Lower lobe of right lung (tissue), 2 donors: ENCODE results near the gene CARM1. TPM values are rescaled to one million over a fixed set of nuclear protein-coding genes. Genes with fewer than 3 reads are reported as not detected.

Experiments
- ATAC-seq, 2 donors: fragments of 200-7000 bp; cut with Tn5 transposase; one replicate each; pipeline ENCODE4 v1.9.1; 2020 to 2022; ENCODE audit warnings: mild to moderate bottlenecking in 2 of 2, moderate library complexity in 2 of 2
- DNase-seq: peaks from one replicate; pipeline ENCODE4 v3.0.0-alpha.2; 2020
- H3K27ac ChIP-seq: fragments of 200-600 bp; one replicate; pipeline ENCODE4 v1.8.0; 2022
- H3K27me3 ChIP-seq: fragments of 200-600 bp; one replicate; pipeline ENCODE4 v1.8.0; 2022; ENCODE audit warnings: low read depth
- H3K36me3 ChIP-seq: fragments of 200-600 bp; one replicate; pipeline ENCODE4 v1.8.0; 2022; ENCODE audit warnings: mild to moderate bottlenecking
- H3K4me1 ChIP-seq: fragments of 200-600 bp; one replicate; pipeline ENCODE4 v1.8.0; 2022
- H3K4me3 ChIP-seq: fragments of 200-600 bp; one replicate; pipeline ENCODE4 v1.8.0; 2022; ENCODE audit warnings: mild to moderate bottlenecking
- H3K9me3 ChIP-seq: fragments of 200-600 bp; one replicate; pipeline ENCODE4 v1.8.0; 2022
- CTCF ChIP-seq: fragments of 200-600 bp; IDR thresholded peaks from one replicate; pipeline ENCODE4 v1.8.0; 2022; ENCODE audit warnings: antibody characterized with exemption, mild to moderate bottlenecking
- intact Hi-C: fragments of 100-400 bp; cut with DNase I; formaldehyde crosslinking; loops from one replicate; pipeline ENCODE4 v1.11.0; 2022
- total RNA-seq: library from RNA; stranded (reverse); fragmentation: NEBNext Ultra II Directional; extraction: Animal tissue kit (Norgen Biotek cat#: 25700); gene quantifications from one replicate; pipeline ENCODE4 v1.2.1, GENCODE V29; 2021
- donor health status: DM: no; HTN: yes; CAD: no; lungs with severe emphysema.

CARM1 gene
- total RNA-seq, 1 donor from 2014 or later = 27.5 TPM

DNA sequence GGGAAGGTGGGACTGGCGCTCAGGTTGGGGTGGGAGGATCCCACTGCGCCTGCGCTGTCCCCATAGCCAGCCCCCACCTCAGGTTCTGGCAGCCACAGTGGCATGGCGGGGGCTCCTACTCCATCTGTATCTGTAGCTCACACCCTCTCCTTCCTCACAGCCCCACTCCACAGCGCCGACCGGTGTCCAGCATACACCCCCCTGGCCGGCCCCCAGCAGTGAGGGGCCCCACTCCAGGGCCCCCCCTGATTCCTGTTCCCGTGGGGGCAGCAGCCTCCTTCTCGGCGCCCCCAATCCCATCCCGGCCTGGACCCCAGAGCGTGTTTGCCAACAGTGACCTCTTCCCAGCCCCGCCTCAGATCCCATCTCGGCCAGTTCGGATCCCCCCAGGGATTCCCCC is 41.4 kb upstream of the CARM1 start:
- H3K36me3 ChIP-seq = peaks cover 93% of the 10 kb centered on the region
- H3K27ac ChIP-seq = no peak overlapping the region
- intact Hi-C loops = no loop called here
- H3K4me1 ChIP-seq = peaks cover 2% of the 10 kb centered on the region
- ATAC-seq (no peak), DNase-seq (no peak)
- TF ChIP-seq CTCF = no peak
- no peaks in the 10 kb centered on the region for H3K9me3 ChIP-seq
- no peak overlapping the region for H3K4me3 ChIP-seq
- no peaks in the 10 kb centered on the region for H3K27me3 ChIP-seq

DNA sequence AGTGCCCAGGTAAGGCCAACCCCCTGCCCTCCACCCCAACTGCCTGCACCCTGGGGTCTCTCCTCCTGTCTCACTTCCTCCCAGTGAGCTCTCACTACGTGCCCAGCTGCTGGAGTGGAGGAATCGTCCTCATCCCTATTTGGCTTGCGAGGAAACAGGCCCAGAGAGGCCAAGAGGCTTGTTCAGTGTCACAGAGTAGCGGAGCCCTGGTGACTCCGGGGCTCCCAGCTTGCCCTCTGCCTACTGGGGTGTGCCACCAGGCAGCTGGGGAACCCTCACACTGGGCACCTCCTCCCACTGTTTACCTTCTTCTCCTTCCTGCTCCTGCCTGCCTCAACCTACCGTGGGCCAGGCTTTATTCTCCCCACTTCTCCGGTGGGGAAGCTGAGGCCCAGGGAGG is 41.0 kb upstream of the CARM1 start:
- peaks cover 89% of the 10 kb centered on the region for H3K36me3 ChIP-seq

DNA sequence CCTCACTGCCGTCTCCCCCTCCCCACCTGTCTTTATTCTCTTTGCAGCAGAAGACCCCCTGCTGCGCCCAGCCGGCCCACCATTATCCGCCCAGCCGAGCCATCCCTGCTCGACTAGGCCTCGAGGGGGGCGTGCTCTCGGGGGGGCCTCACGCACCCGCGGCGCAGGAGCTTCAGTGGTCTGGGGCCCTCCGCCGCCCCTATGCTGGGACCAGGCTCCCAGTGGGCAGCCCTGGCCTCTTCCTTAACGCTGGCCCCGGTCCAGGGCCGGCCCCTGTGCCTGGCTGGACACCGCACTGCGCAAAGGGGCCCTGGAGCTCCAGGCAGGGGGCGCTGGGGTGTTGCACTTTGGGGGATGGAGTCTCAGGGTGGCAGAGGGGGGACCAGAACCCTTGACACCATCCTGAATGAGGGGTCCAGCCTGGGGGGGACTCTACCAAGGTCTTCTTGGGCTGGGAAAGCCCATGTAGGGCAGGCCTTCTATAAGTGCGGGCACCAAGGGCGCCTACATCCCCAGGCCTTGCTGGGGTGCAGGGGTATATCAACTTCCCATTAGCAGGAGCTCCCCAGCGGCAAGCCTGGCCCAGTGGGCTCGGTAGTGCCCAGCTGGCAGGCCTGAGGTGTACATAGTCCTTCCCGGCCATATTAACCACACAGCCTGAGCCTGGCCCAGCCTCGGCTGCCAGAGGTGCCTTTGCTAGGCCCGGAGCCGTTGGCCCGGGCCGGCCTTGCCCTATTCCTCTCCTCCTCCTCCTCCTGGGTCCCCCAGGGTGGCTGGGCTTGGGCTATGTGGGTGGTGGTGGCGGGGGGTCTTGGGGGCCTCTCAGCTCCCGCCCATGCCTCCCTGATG is 40.2 kb upstream of the CARM1 start:
- H3K27me3 ChIP-seq = no peaks in the 10 kb centered on the region
- no peak overlapping the region for H3K27ac ChIP-seq
- DNase-seq = no peak
- H3K4me3 ChIP-seq = no peak overlapping the region
- H3K4me1 ChIP-seq = peaks cover 7% of the 10 kb centered on the region
- peaks cover 81% of the 10 kb centered on the region for H3K36me3 ChIP-seq
- no peak for ATAC-seq
- intact Hi-C loops = no loop called here
- H3K9me3 ChIP-seq = no peaks in the 10 kb centered on the region
- TF ChIP-seq CTCF = no peak

More for the DNA sequence above, 41.0 kb upstream of the CARM1 start:
- no peak for ATAC-seq
- Histone ChIP-seq H3K9me3 (no peaks in the 10 kb centered on the region), H3K4me3 (no peak overlapping the region), H3K27ac (no peak overlapping the region), H3K27me3 (no peaks in the 10 kb centered on the region), H3K4me1 (peaks cover 6% of the 10 kb centered on the region)
- TF ChIP-seq CTCF = no peak
- intact Hi-C loops = no loop called here
- no peak for DNase-seq

- Histone ChIP-seq H3K27me3 (no peaks in the 10 kb centered on the region), H3K36me3 (peaks cover 70% of the 10 kb centered on the region), H3K27ac (no peak overlapping the region), H3K9me3 (no peaks in the 10 kb centered on the region), H3K4me1 (peaks cover 17% of the 10 kb centered on the region), H3K4me3 (no peak overlapping the region)
- intact Hi-C loops = no loop called here
- no peak for TF ChIP-seq CTCF
- no peak for ATAC-seq
- DNase-seq = no peak
Observed at GRCh38 chr19:10831987-10832938, 39.1 kb upstream of the CARM1 start.

DNA sequence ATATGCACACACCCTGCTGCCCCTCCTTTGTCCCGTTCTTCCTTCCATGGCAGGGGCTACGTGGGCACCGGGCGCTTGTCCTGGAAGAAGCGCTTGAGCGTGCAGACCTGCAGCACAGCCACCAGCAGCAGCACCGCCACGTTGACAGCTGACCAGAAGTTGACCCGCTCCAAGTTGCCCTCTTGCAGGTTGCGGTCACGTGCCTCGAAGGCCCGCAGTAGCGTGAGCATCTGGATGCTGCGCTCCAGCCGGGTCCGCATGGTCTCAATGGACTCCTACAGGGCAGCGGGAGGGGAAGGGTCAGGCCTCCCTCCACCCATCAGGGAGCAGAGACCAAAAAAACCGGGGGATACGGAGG is 38.4 kb upstream of the CARM1 start:
- ATAC-seq (no peak), DNase-seq (no peak)
- H3K36me3 ChIP-seq = peaks cover 63% of the 10 kb centered on the region
- no peak overlapping the region for H3K27ac ChIP-seq
- H3K27me3 ChIP-seq = no peaks in the 10 kb centered on the region
- H3K4me1 ChIP-seq = peaks cover 17% of the 10 kb centered on the region
- intact Hi-C loops = no loop called here
- H3K9me3 ChIP-seq = no peaks in the 10 kb centered on the region
- no peak overlapping the region for H3K4me3 ChIP-seq
- TF ChIP-seq CTCF = no peak
